Lower lobe of right lung (tissue), 2 donors: Measurements from ENCODE around the gene GPX1. TPM values are rescaled to one million over a fixed set of nuclear protein-coding genes. Genes with fewer than 3 reads are reported as not detected.
"Not testable (repeated sequence)": the region's sequence is repeated elsewhere in the genome, so short reads cannot be mapped to it uniquely, and the experiment has no call there.

Experiments used
- ATAC-seq, 2 donors: fragments of 200-7000 bp; cut with Tn5 transposase; one replicate each; pipeline ENCODE4 v1.9.1; 2020 to 2022; ENCODE audit warnings: mild to moderate bottlenecking in 2 of 2, moderate library complexity in 2 of 2
- DNase-seq: peaks from one replicate; pipeline ENCODE4 v3.0.0-alpha.2; 2020
- H3K27ac ChIP-seq: fragments of 200-600 bp; one replicate; pipeline ENCODE4 v1.8.0; 2022
- H3K27me3 ChIP-seq: fragments of 200-600 bp; one replicate; pipeline ENCODE4 v1.8.0; 2022; ENCODE audit warnings: low read depth
- H3K36me3 ChIP-seq: fragments of 200-600 bp; one replicate; pipeline ENCODE4 v1.8.0; 2022; ENCODE audit warnings: mild to moderate bottlenecking
- H3K4me1 ChIP-seq: fragments of 200-600 bp; one replicate; pipeline ENCODE4 v1.8.0; 2022
- H3K4me3 ChIP-seq: fragments of 200-600 bp; one replicate; pipeline ENCODE4 v1.8.0; 2022; ENCODE audit warnings: mild to moderate bottlenecking
- H3K9me3 ChIP-seq: fragments of 200-600 bp; one replicate; pipeline ENCODE4 v1.8.0; 2022
- intact Hi-C: fragments of 100-400 bp; cut with DNase I; formaldehyde crosslinking; loops from one replicate; pipeline ENCODE4 v1.11.0; 2022
- total RNA-seq: library from RNA; stranded (reverse); fragmentation: NEBNext Ultra II Directional; extraction: Animal tissue kit (Norgen Biotek cat#: 25700); gene quantifications from one replicate; pipeline ENCODE4 v1.2.1, GENCODE V29; 2021
- TF ChIP-seq, protein P1 (sequence below): fragments of 200-600 bp; IDR thresholded peaks from one replicate; pipeline ENCODE4 v1.8.0; 2022; ENCODE audit warnings: antibody characterized with exemption, mild to moderate bottlenecking
- donor health status: DM: no; HTN: yes; CAD: no; lungs with severe emphysema.

GPX1 gene
- total RNA-seq, 1 donor from 2014 or later: 450 TPM

DNA sequence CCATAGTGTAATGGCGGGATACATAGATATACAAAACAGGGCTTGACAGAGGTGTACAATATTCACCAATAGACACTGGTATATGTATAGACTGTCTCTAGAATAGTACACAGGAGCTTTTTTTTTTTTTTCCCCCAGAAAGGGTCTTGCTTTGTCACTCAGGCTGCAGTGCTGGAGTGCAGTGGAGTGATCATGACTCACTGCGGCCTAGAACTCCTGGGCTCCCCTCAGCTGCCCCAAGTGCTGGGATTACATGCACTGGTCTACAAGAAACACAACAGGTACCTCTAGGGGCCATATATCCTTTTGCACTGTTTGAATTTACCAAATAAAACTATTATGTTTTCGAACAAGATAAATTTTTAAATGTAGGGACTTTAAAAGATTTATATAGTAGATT lies 41.3 kb upstream of the GPX1 start:
- Histone ChIP-seq H3K9me3 (no peaks in the 10 kb centered on the region), H3K4me3 (no peak overlapping the region), H3K4me1 (peaks cover 65% of the 10 kb centered on the region), H3K36me3 (peaks cover 42% of the 10 kb centered on the region), H3K27me3 (no peaks in the 10 kb centered on the region), H3K27ac (no peak overlapping the region)
- DNase-seq (peak; percentile 22), ATAC-seq (peak in 1 of 2 donors; percentile 45)
- TF ChIP-seq, protein P1, sequence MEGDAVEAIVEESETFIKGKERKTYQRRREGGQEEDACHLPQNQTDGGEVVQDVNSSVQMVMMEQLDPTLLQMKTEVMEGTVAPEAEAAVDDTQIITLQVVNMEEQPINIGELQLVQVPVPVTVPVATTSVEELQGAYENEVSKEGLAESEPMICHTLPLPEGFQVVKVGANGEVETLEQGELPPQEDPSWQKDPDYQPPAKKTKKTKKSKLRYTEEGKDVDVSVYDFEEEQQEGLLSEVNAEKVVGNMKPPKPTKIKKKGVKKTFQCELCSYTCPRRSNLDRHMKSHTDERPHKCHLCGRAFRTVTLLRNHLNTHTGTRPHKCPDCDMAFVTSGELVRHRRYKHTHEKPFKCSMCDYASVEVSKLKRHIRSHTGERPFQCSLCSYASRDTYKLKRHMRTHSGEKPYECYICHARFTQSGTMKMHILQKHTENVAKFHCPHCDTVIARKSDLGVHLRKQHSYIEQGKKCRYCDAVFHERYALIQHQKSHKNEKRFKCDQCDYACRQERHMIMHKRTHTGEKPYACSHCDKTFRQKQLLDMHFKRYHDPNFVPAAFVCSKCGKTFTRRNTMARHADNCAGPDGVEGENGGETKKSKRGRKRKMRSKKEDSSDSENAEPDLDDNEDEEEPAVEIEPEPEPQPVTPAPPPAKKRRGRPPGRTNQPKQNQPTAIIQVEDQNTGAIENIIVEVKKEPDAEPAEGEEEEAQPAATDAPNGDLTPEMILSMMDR: no peak
- intact Hi-C loops: no loop called here

DNA sequence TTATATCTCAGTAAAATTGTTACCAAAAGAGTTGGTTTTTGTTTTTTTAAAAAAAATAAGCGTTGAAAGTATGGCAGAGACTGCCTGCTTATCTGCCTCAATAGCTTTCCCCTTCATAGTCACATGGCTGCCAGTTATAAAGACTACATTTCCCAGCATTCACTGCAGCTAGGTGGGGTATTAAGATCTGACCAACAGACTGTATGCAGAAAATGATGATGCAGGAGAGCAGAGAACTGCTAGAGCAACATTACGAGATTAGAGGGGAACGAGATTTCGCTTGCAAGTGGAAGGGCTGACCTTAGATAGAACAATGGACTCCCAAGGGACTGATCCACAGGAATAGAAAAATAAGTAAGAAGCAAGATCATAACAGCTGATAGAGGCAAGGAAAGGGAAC lies 39.3 kb upstream of the GPX1 start:
- no peak for DNase-seq
- Histone ChIP-seq H3K4me3 (no peak overlapping the region), H3K36me3 (peaks cover 38% of the 10 kb centered on the region), H3K4me1 (peaks cover 58% of the 10 kb centered on the region), H3K27ac (no peak overlapping the region), H3K9me3 (no peaks in the 10 kb centered on the region), H3K27me3 (no peaks in the 10 kb centered on the region)
- TF ChIP-seq, protein P1: no peak
- intact Hi-C loops: no loop called here
- no peak for ATAC-seq

DNA sequence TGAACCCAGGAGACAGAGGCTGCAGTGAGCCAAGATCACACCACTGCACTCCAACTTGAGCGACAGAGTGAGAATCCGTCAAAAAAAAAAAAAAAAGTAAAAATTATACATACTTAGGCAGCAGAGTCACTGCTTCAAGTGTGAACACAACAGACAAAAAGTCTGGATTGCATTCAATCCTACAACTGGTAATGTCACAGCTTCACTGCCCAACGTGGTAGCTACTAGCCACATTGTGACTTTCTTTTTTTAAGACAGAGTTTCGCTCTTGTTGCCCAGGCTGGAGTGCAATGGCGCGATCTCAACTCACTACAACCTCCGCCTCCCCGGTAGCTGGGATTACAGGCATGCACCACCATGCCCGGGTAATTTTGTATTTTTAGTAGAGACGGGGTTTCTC lies 33.2 kb upstream of the GPX1 start:
- H3K27ac ChIP-seq, H3K9me3 ChIP-seq, intact Hi-C loops, DNase-seq, H3K27me3 ChIP-seq, H3K4me3 ChIP-seq, ATAC-seq: not testable (repeated sequence)
- H3K36me3 ChIP-seq: peaks cover 31% of the 10 kb centered on the region
- H3K4me1 ChIP-seq: peaks cover 44% of the 10 kb centered on the region

DNA sequence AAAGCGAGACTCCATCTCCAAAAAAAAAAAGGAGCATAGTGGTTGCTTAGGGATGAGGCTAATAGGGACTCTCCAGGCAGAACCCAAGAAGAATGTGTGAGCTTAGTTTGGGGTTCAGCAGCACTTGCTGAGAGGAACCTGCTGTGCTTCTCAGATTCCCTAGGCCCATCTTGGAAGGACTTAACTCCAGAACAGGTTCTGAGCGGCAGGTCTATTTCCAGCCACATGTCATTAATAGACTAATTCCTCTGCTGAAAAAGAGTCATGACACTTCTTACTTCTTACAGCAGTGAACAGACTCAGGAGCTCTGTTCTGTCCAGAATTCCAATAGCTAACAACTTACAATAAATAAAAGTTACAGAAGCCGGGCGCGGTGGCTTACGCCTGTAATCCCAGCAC lies 31.1 kb upstream of the GPX1 start:
- peaks cover 64% of the 10 kb centered on the region for H3K4me1 ChIP-seq

DNA sequence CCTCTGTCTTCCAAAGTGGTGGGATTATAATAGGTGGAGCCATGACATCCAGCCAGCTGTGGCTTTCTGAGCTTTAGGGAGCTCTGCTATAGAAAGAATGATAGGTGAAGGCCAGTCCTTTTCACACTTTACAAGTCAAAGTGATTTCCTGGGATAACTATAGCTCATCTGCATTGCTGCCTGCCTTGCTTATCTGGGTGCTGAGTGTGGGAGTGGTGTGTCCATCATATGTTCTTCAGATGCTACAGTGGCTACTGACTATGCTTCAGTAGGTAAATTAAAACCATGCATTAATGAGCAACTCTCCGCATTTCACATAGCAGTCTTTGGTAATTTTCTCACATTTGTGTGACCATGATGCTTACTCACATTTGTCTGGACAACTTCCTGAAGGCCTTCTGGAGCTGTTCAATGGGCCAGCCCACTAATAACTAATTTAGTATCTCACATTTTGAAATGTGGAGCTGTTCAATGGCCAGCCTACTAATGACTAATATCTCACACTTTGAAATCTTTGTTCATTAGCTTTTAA lies 30.2 kb upstream of the GPX1 start:
- Histone ChIP-seq H3K4me1 (peaks cover 72% of the 10 kb centered on the region), H3K4me3 (no peak overlapping the region), H3K36me3 (peaks cover 9% of the 10 kb centered on the region), H3K27ac (no peak overlapping the region), H3K27me3 (no peaks in the 10 kb centered on the region), H3K9me3 (no peaks in the 10 kb centered on the region)
- intact Hi-C loops: no loop called here
- TF ChIP-seq, protein P1: no peak
- ATAC-seq (no peak), DNase-seq (no peak)

More for the DNA sequence above, 31.1 kb upstream of the GPX1 start:
- DNase-seq (no peak), ATAC-seq (no peak)
- Histone ChIP-seq H3K4me3 (no peak overlapping the region), H3K9me3 (no peaks in the 10 kb centered on the region), H3K36me3 (peaks cover 13% of the 10 kb centered on the region), H3K27ac (no peak overlapping the region), H3K27me3 (no peaks in the 10 kb centered on the region)
- TF ChIP-seq, protein P1: no peak
- intact Hi-C loops: no loop called here

DNA sequence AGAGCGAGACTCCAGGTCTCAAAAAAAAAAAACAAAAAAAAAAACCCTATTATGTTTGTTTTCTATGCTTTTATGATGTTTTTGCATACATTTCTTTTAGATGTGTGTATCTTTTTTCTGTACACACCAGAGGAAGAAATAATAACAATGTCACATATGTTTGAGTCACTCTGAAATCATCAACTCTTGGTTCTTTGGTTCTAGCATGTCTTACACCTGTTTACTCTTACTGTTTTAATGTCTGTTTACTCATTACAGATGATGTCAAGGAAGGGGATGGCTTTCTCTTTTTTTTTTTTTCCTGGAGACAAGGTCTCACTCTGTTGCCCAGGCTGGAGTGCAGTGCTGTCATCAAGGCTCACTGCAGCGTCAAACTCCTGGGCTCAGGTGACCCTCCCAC lies 29.6 kb upstream of the GPX1 start:
- DNase-seq (no peak), ATAC-seq (no peak)
- intact Hi-C loops: no loop called here
- no peaks in the 10 kb centered on the region for H3K9me3 ChIP-seq
- no peaks in the 10 kb centered on the region for H3K27me3 ChIP-seq
- peaks cover 73% of the 10 kb centered on the region for H3K4me1 ChIP-seq
- TF ChIP-seq, protein P1: no peak
- H3K27ac ChIP-seq: no peak overlapping the region
- H3K36me3 ChIP-seq: peaks cover 9% of the 10 kb centered on the region
- no peak overlapping the region for H3K4me3 ChIP-seq
